ENCODE measurements around the gene KIF16B.
"Not testable (repeated sequence)": the region's sequence is repeated elsewhere in the genome, so short reads cannot be mapped to it uniquely, and the experiment has no call there.

Gene KIF16B

DNA sequence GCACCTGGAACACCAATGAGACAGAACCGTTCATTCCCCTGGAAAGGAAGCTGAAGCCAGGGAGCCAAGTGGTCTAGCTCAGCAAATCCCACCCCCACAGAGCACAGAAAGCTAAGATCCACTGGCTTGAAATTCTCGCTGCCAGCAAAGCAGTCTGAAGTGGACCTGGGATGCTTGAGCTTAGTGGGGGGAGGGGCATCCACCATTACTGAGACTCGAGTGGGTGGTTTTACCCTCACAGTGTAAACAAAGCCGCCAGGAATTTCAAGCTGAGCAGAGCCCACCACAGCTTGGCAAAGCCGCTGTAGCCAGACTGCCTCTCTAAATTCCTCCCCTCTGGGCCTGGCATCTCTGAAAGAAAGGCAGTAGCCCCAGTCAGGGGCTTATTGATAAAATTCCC is 53.1 kb downstream of the KIF16B start:
- no peak for DNase-seq

DNA sequence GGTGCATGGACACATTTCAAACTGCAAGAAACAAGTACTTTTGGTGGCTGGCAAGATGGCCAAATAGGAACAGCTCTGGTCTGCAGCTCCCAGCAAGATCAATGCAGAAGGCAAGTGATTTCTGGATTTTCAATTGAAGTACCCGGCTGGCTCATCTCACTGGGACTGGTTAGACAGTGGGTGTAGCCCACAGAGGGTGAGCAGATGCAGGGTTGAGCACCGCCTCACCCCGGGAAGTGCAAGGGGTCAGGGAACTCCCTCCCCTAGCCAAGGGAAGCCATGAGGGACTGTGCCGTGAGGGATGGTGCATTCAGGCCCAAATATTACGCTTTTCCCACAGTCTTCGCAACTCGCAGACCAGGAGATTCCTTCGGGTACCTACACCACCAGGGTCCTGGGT is 53.6 kb downstream of the KIF16B start:
- DNase-seq, result not testable (repeated sequence)

DNA sequence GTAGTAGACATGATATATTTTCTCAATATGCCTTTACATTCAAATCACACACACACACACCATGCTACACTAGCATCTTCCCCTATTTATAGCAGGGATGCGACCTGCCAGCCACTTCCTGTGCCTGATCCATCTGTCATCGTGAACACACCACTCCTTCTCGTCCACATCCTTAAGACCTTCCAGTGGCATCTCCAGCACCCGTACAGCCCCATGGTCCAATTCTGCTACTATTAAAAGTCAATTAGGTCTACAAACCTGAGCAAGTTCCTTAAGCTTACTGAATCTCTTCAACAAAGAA is 54.5 kb downstream of the KIF16B start:
- DNase-seq, result no peak

DNA sequence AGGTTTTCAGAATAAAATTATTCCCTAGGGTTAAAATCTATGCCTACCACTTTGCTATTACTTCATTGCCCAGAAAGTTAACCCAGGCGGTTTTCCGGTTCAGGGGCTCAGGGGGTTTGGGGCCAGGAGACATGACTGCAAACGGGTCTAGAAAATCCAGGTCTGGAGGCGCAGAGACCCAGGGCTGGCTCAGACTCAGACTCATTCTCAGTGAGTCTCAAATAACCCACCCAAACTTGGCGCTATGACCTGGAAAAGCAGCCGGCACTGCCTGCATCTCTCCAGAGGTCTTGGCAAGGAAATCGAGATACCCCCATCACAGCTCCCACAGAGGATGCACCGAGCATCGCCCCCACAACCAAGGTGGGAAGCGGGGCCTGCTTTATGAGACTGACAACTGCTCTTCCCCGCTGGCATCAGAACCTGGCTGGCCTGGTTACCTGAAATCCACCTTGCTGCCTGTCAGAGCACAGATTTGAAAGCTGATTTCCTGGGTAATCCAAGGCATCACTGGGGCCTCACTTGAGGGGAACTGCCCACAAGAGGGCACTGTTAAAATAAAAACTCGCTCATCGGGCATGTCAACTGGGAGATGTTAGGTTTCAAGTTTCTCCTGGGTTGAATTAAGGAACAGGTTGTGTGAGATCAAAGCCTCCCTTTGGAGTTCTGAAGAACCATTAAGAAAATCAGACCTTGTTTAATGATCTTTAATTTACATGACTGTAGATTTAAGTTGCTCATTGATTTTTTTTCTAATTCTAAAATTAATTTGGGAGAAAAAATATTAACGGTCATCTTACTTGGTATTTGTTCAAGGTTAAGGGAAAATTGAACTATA is 55.1 kb downstream of the KIF16B start:
- peak; percentile 25 for DNase-seq

DNA sequence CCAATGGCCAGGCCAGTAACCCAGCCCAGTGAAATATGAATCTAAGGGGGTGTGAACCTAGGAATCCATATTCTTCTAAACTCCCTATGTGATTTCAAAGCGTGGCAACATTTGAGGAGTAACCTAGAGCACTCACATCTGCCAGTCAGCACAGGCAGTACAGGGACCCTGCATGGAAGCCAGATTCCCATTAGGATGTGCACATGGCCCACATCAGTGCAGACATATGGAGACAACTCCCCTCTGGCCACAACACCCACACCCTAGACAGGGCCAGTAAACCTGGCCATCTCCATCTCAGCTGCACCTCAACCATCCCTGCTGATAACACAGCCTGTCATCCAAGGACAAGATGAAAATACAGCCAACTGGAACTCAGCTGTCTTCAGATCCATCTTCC is 56.5 kb downstream of the KIF16B start:
- DNase-seq, result no peak

DNA sequence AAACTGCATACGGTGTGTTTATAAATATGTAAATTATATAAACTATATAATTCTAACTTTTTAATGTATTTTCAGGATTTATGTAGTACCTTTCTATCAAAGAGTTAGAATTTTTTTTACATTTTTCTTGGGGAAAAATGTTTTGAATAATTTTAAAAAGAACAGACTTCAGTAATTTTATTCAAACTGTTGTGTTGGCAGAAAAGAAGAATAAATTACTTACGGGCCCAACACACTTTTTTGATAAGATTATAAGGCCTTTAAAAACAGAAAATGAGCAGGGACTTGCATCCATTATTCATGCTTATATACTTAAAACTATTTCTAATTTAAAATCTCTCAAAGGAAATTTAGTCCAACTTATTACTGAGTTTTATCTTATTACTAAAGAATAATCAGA is 58.2 kb downstream of the KIF16B start:
- DNase-seq, result no peak

DNA sequence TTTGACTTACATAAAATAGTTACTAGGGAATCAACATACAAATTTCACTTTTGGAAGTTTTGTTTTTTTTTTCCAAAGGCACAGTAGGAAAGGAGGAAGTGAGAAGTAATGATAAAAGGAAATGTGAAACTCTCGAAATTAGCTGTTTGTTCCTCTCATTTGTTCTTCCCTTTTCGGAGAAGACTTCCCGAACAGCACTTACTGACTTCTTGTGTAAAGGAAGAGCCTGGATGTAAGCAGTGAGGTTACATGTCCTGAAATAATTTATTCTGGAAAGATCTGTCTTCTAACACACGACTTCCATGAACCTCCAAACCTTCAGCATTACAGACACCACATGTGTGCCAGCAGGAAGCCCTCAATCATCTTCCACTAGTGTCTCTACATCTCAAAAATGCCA is 59.1 kb downstream of the KIF16B start:
- DNase-seq, result no peak

DNA sequence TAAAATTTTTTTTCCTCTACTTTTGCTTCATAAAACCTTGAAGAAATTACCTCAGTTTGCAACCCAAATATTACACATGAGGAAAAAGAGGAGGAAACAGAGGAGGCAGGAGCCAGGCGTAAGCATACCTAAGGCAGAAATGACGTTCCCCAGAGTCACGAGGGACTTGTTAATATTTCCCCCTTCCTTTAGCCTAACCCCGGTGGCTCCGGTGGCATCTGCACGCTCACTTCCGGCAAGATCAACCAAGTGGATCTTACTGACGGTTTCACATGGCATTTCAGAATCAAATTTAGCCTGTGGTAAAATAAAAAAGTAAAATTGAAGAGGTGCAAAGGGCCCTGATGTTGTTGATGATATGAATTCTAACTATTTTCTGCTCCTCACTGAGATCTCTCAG is 67.4 kb downstream of the KIF16B start:
- no peak for DNase-seq

DNA sequence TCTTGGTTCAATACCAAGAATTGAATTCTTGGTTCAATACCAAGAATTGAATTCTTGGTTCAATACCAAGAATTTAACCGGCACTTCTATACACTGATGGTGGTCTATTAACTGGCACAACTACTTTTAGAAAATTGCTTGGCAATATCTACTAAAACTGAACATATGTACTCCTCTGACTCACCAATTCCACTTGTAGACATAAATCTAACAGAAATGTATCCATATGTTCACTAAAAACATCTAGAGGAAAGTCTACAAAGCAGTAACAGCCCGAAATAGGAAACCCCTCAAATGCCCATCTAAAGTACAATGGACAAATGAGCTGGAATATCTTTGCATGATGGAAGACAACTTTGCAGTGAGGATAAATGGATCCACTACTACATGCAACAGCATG is 71.9 kb downstream of the KIF16B start:
- DNase-seq, result no peak

DNA sequence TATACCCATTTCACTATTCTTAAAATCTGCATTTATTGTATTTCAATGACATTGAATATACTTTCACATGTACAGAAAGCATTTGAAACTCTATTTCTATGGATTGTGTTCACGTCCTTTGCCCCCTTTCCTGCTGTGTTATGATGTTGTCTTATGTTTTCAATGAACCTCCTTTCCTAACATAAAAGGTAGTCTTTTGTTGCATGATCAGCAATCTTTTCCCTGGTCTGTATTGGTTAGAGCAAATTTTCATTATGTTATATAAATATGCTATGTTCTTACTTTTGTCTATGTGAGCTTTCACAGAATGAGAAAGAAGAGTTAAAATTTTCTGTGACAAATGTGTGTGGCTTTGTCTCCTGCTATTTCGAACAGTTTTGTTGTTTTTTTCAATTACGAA is 73.1 kb downstream of the KIF16B start:
- DNase-seq, result no peak

DNA sequence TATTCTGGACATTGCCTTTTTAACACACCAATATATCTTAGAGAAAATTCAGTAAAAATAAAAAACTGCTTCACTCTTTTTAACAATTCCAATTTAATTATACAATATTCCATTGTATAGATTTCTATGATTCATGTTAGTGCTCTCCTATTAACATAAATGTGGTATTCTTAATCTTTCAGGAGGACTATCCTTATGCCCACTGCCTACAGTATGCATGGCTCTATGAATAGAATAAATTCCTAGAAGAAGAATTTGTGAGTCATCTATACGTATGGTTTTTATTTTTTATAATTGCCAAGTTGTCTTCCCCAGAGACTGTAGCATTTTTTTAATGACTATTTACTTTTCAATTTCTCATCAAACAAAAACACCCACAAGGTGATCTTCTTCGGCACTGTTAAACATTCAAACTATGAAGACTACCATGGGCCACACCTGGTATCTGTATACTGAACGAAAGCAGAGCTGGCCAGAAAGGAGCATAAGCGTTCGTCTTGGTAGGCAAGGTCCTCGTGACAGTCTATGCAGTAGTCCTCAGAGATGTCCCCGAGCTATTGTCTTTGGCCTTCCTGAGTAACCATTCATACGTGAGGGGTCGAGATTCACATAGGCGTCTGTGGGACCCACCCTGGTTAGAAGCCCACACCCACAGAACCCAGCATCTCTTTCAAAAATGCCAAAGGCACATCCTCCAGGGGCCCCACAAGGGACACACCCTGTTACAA is 74.6 kb downstream of the KIF16B start:
- no peak for DNase-seq

DNA sequence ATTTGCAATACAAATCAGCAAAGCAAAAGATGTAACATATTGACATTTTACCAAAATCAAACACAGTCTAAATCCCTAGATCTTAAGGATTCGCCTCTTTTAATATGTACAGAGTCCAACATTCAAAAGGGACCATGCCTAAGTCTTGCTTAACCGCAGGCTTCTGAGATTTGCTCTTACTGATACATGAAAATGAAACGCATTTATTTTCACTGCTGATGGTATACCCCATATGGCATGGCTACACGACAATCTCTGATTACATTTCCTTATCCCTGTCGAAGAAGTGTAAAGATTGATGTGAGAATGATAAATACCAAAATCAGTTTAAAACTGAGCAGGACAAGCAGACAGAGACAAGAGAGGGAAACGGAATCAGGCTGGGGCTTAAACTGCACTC is 75.4 kb downstream of the KIF16B start:
- no peak for DNase-seq

DNA sequence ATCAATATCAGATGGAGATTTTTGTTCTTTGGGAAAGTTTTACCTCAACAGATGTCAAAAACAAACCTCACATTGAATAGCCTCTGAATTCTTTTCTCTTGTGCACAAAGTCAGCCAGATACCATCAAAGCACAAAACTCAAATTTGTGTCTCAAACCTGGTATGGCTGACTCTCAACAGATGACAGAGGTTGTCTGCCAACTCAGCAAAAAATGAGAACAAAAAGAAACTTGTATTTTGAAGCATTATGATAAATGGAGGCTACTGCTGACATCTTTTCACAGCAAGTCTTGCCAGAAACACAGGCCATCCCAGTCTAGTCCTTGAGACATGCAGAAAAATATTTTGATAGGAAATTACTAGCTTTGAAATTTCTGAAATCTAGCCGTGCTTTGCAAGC is 79.8 kb downstream of the KIF16B start:
- DNase-seq, result no peak

DNA sequence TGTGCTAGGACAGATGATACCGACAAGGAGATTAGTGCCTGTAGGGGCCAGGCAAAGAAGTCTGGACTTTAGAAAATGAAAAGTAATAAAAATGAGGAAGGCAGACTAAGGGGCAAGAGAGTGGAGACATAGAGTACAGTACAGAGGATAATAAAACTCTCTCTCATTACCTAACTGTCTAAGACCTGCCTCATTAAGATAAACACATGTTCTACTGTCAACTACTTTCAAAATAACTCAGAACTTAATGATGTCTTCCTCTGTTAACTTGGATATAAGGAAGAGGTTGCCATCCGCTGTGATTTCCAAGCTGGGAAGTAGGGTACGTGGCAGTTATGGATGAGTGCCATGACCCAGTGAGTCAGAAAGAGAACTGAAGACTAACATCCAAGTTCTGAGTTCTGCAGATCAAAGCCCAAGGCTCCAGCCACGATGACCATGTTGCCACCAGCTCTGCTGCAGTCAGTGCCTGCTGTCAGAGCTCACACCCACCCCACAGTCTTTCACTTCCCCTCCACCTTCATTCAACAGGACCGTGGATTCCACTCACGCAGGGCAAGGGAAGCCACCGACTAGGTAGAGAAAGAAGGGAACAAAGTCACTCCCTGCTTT is 81.8 kb downstream of the KIF16B start:
- no peak for DNase-seq

DNA sequence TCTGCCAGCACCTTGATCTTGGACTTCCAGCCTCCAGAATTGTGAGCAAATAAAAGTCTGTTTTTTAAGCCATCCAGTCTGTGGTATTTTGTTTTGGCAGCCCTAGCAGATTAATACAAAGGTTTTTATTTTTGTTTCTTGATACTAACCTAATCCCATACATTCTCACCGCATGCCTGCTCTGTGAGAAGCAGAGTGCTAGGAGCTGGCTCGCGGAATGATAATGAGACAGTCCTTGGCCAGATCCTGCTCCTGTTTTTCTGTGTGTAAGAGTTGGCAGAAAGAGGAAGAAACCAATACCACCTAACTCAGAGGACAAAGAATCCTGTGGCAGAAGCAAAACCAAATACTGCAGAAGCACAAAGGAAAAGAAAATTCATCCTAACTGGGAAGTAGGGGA is 82.6 kb downstream of the KIF16B start:
- no peak for DNase-seq

DNA sequence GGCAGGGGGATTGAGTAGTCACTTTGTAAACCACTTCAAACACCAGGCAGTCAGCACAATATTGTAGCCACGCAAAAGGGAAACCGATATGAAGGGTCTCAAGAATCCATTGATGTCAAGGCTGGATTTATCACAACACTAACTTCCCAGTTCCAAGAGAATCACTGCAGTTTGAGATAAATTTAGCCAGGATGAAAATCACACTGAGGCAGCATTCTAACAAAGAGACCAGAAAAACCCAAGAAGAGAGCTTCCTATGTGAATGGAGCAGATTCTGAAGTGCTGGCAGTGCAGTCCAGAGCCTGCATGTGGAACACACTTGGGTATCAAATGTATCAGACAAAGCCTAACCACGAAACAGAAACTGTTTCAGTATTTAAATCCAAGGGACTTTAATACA is 84.6 kb downstream of the KIF16B start:
- no peak for DNase-seq

DNA sequence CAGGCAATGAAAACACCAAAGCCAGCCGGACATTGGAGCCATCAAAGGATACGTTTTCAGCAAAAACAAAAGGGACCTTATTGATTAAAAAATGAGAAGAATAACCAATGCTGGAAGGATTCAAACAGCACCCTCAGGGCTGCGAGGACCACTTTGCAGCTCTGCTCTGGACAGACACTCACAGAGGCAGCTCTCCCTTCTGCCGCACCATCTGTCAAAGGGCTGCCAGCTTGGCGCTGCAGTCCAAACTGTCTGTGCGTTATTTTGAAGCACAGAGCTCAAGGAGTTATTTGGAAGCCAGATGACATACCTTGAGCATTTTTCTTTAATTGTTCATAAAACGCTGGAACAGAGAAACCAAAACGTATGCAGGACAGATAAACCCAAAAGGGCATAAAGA is 85.2 kb downstream of the KIF16B start:
- DNase-seq, result no peak

DNA sequence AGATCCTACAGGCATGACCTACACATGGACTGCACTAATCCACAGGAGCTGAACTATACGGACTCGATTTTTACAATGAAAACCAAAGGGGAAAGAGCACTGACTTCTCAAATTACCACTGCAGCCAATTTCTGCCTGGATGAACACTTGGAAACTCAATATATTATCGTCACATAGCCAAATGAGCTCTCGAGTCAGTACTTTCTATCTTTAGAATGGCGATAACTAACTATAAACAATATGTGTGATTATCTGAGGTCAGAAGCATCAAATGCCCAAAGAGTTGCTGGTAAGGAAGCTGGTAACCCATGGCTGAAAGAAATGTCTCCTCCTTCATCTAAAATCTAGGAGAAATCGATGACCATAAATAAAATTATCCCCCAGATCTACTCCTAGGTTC is 86.7 kb downstream of the KIF16B start:
- DNase-seq, result no peak

DNA sequence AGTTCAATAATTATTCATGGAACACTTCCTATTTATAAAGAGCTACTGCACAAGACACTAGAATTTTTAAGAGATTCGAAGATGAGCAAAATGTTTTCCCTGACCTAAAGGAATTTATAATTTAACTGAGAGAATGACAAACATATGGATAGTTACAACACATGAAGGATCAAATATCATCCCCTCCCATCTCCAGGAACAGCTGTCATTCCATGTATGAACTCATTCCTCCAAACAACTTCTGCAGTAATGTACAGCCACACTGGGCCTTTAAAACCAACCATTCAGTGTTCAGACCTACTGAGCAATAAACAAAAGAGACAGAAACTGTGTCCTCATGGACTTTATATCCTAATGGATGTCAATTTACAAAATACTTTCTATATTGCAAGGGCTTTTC is 87.8 kb downstream of the KIF16B start:
- DNase-seq, result no peak

DNA sequence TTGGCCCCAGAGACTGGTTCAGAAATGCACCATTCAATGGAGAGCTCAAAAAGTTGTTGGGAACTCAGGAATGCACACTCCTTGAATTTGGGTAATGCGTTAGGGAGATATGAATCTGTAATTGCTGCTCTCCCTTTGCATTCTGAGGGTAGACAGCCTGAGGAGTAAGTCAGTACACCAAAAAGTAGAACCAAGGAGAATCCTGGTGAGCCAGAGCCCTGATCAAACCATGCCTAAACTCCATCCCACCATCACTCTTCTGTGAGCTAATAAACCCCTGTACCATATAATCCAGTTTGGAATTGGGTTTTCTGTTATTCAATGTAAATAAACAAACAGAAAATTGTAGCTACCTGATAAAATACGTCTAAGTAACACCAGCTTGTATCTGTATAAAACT is 90.2 kb downstream of the KIF16B start:
- DNase-seq, result no peak

DNA sequence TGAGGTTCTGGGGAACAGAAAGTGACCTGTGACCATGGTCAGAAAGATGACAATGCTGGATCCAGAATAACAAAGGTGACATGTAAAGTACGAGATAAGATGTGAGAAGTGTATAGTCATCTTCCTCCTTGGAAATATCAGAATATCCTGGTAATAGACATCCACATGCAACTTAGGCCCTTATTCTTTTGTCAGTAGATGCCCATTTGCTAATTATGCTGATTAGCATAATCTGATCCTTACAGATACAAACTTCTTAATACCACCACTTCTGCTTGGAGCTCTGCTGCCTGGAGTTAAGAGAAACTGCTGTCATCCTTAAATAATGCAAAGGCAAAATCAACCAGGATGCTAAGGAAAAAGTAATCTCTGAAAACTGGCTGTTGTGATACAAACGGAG is 91.3 kb downstream of the KIF16B start:
- DNase-seq, result no peak

DNA sequence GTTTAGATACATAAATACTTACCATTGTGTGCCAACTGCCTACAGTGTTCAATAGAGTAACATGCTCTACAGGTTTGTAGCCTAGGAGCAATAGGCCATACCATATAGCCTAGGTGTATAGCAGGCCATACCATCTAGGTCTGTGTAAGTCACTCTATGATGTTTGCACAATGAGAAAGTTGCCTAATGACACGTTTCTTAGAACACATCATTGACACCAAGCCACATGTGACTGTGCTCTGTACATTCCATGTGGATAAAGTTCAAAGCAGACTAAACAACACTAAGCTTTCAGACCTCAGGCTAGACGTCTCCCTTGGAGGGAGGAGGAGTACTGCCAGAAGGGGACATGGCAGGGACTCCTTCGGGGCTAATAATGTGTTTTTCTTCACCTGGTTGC is 93.6 kb downstream of the KIF16B start:
- DNase-seq, result no peak

DNA sequence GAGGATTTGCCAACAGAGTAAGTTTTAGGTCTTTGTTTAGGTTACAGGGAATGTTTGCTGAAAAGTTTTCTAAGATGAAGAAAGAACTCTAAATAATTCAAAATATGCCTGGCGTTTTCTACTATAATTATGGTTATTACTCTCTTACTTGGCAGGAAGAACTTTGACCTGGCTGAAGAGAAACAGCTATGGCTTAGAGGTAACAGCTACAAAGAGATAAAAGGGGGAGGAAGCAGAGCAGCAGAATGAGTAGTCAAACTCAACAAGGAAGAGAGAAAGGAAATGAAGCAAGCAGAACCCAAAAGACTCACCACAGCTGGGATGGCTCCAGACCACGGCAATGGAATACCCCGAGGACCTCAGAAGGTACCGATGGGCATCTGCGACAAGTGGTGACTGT is 95.6 kb downstream of the KIF16B start:
- DNase-seq, result no peak

DNA sequence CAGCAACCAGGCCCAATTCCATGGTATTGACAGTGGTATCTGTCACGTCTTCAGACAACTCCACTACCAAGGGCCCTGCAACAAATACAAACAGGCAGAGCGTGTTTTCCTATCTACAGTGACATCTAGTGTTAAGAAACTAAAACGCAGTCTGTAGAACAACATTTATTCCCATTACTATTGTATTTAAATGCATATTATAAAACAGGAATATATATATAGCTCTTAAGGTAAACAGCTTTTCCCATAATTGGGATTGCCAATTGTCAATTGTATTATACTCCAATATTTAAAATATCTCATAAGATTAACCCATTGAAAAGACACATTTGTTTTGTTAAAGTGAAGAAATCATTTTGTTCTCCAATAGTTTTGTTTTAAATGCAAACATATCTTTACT is 97.2 kb downstream of the KIF16B start:
- peak; percentile 45 for DNase-seq

DNA sequence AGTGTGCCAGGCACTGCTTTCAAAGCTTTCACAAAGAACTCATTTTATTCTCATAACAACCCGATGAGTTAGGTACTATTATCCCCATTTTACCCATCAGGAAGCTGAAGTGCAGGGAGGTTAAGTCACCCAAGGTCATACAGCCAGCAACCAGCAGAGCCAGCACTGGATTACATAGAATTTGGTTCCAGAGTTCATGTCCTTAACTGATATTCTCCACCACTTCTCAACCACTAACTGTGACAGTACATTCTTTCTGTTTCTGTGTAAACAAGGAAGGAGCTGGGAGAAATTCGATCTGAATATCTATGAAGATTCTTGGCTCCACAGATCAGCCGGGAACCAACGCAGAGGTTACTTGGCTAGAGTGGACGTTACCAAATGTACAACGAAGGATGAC is 98.0 kb downstream of the KIF16B start:
- DNase-seq, result no peak

All from NCI-H1436 (cell line).